Omental fat pad (tissue), 4 donors: ENCODE data around the gene SRRD. TPM values are rescaled to one million over a fixed set of nuclear protein-coding genes. Genes with fewer than 3 reads are reported as not detected.
"Not testable (repeated sequence)": the region's sequence is repeated elsewhere in the genome, so short reads cannot be mapped to it uniquely, and the experiment has no call there.

ENCODE experiments used
- ATAC-seq: fragments of 150-250 bp; one replicate; pipeline ENCODE4 v1.9.1; 2016; ENCODE audit warnings: mild to moderate bottlenecking, moderate library complexity; ENCODE audit not compliant: low FRiP score
- DNase-seq: peaks from one replicate; pipeline ENCODE4 v3.0.0-alpha.2; 2019; ENCODE audit warnings: low spot score
- total RNA-seq, 4 donors: library from RNA; depleted of rRNA; stranded (reverse); fragments of >200 nt; gene quantifications; one replicate each; pipeline ENCODE4 v1.1.0, GENCODE V29; 2016
- TF ChIP-seq, protein P1 (sequence below), 3 donors: fragments of 450-650 bp; IDR thresholded peaks; one replicate each; pipeline ENCODE4 v1.5.1; 2016 to 2017; ENCODE audit warnings: antibody characterized with exemption in 3 of 3, mild to moderate bottlenecking in 3 of 3, moderate library complexity in 2 of 3

SRRD gene, protein sequence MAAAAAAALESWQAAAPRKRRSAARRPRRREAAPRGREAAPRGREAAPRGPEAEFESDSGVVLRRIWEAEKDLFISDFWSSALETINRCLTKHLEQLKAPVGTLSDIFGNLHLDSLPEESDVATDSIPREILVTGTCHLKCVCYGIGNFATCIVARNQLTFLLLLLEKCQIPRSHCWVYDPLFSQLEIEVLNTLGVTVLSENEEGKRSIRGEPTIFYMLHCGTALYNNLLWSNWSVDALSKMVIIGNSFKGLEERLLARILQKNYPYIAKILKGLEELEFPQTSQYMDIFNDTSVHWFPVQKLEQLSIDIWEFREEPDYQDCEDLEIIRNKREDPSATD
- total RNA-seq = 10 to 100 TPM in 3 of 4 donors, 1 to 10 TPM in 1; 9.8 to 22.1 (median 13.0) TPM

DNA sequence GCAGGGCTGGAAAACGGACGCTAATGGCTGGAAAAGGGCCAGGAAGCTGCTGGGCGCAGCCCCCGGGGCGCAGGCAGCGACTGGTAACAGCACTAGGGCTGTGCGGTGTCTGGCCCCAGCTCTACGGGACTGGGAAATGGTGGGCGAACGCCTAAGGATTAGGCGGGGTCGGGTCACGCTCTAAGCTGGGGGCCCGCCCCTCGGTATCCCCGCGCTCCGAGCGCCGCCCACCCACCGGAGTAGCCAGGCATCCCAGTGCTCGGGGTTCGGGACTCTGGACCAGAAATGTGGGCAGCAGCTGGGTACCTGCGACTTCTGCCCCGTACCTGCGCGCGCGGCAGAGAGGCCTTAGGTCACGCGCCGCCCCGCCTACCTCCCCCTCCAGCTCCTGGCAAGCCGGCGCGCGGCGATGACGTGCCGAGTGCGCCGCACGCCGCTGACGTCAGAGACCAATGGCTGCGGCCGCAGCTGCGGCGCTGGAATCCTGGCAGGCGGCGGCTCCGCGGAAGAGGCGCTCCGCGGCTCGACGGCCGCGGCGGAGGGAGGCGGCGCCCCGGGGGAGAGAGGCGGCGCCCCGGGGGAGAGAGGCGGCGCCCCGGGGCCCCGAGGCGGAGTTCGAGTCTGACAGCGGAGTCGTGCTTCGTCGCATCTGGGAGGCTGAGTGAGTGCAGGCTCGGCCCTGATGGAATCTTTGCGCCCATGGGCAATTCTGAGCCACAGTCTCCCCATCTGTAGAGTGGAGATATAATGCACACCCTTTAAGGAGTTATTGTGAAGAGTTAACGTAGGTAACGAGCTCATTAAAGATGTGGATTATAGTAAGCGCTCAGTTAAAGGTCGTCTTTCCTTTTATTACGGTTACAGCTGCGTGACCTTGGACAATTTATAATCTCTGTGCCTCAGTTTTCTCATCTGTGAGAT, at the start of gene SRRD, which contains the start of gene HPS4:
Gene SRRD (plus strand): TSS at position 439 of the 921 bp plus-strand sequence. CDS start 14 bp downstream, at position 453.
Gene HPS4 (minus strand): TSS at position 345 of the 921 bp plus-strand sequence. CDS start 2,021 bp downstream, outside the sequence.
- peak; percentile 91 for ATAC-seq
- DNase-seq = peak; percentile 79
- TF ChIP-seq, protein P1, sequence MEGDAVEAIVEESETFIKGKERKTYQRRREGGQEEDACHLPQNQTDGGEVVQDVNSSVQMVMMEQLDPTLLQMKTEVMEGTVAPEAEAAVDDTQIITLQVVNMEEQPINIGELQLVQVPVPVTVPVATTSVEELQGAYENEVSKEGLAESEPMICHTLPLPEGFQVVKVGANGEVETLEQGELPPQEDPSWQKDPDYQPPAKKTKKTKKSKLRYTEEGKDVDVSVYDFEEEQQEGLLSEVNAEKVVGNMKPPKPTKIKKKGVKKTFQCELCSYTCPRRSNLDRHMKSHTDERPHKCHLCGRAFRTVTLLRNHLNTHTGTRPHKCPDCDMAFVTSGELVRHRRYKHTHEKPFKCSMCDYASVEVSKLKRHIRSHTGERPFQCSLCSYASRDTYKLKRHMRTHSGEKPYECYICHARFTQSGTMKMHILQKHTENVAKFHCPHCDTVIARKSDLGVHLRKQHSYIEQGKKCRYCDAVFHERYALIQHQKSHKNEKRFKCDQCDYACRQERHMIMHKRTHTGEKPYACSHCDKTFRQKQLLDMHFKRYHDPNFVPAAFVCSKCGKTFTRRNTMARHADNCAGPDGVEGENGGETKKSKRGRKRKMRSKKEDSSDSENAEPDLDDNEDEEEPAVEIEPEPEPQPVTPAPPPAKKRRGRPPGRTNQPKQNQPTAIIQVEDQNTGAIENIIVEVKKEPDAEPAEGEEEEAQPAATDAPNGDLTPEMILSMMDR (IDR thresholded peaks at IDR 0.05) = no peak

- TF ChIP-seq, protein P1 (IDR thresholded peaks at IDR 0.05) = no peak
- no peak for DNase-seq
- no peak for ATAC-seq
Observed at GRCh38 chr22:26435327-26436093, 48.2 kb upstream of the SRRD start.

GRCh38 chr22:26436903-26437515, 46.7 kb upstream of the SRRD start:
- ATAC-seq = no peak

GRCh38 chr22:26437694-26438392, 45.8 kb upstream of the SRRD start:
- DNase-seq (no peak), ATAC-seq (no peak)
- TF ChIP-seq, protein P1 (IDR thresholded peaks at IDR 0.05) = no peak

More at GRCh38 chr22:26436903-26437515, 46.7 kb upstream of the SRRD start:
- TF ChIP-seq, protein P1 (IDR thresholded peaks at IDR 0.05) = no peak
- DNase-seq = no peak

DNA sequence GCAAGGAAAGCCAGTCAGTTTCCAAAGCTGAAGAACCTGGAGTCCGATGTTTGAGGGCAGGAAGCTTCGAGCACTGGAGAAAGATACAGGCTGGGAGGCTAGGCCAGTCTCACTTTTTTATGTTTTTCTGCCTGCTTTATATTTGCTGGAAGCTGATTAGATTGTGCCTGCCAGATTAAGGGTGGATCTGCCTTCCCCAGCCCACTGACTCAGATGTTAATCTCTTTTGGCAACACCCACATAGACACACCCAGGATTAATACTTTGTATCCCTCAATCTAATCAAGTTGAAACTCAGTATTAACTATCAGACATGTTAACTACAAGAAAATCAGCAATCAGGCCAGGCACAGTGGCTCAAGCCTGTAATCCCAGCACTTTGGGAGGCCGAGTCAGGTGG, 44.9 kb upstream of the SRRD start:
- DNase-seq = not testable (repeated sequence)

DNA sequence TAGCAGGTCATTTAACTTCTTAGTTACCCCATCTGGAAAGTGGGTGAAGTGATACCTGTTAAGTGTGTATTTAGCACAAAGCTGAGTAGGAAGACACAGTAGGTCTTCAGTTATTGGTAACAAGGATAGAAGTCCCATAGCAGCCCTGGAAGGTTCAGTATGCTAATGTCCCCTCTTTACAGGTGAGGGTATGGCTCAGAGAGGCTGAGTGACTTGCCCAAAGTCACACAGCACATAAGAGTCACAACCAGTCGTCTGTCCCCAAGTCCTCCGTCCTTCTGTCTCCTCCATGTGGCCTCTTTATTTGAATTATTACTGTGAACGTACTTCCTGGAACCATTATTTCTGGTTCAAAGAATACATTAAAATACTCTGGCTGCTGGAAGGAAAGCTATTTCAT, 44.1 kb upstream of the SRRD start:
- no peak for ATAC-seq
- DNase-seq = no peak
- TF ChIP-seq, protein P1 (IDR thresholded peaks at IDR 0.05) = no peak

More for the DNA sequence above, 44.9 kb upstream of the SRRD start:
- ATAC-seq = not testable (repeated sequence)
